Thyroid gland (tissue), 4 donors: ENCODE measurements around the gene RNF126. TPM values are rescaled to one million over a fixed set of nuclear protein-coding genes. Genes with fewer than 3 reads are reported as not detected.
A peak's percentile ranks its signal among the peaks of the same experiment; 100 is the strongest.
"Not testable (repeated sequence)": the region's sequence is repeated elsewhere in the genome, so short reads cannot be mapped to it uniquely, and the experiment has no call there.

Source experiments
- DNase-seq, 2 donors: peaks; one replicate each; pipeline ENCODE4 v3.0.0-alpha.2; 2019
- H3K27ac ChIP-seq, 3 donors: fragments of 200-600 bp; sonication (generic); 1 replicate in 2 of 3; 2 replicates in 1 of 3; pipeline ENCODE4 v1.5.1; 2016 to 2019; ENCODE audit warnings: mild to moderate bottlenecking in 1 of 3, moderate library complexity in 1 of 3
- H3K27me3 ChIP-seq: fragments of 200-600 bp; sonication (generic); one replicate; pipeline ENCODE4 v1.5.1; 2019
- H3K36me3 ChIP-seq, 2 donors: fragments of 200-600 bp; sonication (generic); one replicate each; pipeline ENCODE4 v1.5.1; 2016 to 2019
- H3K4me1 ChIP-seq, 2 donors: fragments of 200-600 bp; sonication (generic); one replicate each; pipeline ENCODE4 v1.5.1; 2017 to 2019
- H3K4me3 ChIP-seq, 3 donors: fragments of 200-600 bp; sonication (generic); replicated peaks in 1 of 3; 1 replicate in 2 of 3; 2 replicates in 1 of 3; pipeline ENCODE4 v1.5.1; 2016; ENCODE audit warnings: mild to moderate bottlenecking in 1 of 3
- H3K9me3 ChIP-seq: fragments of 200-600 bp; sonication (generic); one replicate; pipeline ENCODE4 v1.5.1; 2017
- CTCF ChIP-seq, 6 experiments: fragments of 200-600 bp in 3 of 6; fragments of 450-650 bp in 3 of 6; sonication (generic) in 3 of 6; IDR thresholded peaks; one replicate each; pipeline ENCODE4 v1.5.1; 2016 to 2019; ENCODE audit warnings: antibody characterized with exemption in 6 of 6, mild to moderate bottlenecking in 2 of 6, inconsistent platforms in 1 of 6, moderate library complexity in 1 of 6
- POLR2A ChIP-seq, 2 donors: fragments of 450-650 bp; IDR thresholded peaks; one replicate each; pipeline ENCODE4 v1.6.1; 2017; ENCODE audit warnings: antibody characterized with exemption in 2 of 2, mild to moderate bottlenecking in 2 of 2, moderate library complexity in 1 of 2
- WGBS, 2 donors: methylation state at CpG; one replicate each; pipeline ENCODE4 v1.1.5; 2017; 5-methylcytosine and 5-hydroxymethylcytosine counted together
- intact Hi-C: fragments of 100-400 bp; cut with DNase I; formaldehyde crosslinking; loops from one replicate; pipeline ENCODE4 v1.15.1; 2023
- total RNA-seq, 4 donors: library from RNA; depleted of rRNA; stranded (reverse); fragments of >200 nt; gene quantifications; one replicate each; pipeline ENCODE4 v1.2.3, GENCODE V29; 2016

The RNF126 gene
- total RNA-seq, 4 donors from 2014 or later, result 41.4 to 55.5 (median 53.5) TPM

- WGBS, 2 donors, result 28 to 34% methylated on average over 9 to 10 of the region's 31 CpGs
These were observed 13.0 kb upstream of the RNF126 start for GRCh38 chr19:676007-676338.

DNA sequence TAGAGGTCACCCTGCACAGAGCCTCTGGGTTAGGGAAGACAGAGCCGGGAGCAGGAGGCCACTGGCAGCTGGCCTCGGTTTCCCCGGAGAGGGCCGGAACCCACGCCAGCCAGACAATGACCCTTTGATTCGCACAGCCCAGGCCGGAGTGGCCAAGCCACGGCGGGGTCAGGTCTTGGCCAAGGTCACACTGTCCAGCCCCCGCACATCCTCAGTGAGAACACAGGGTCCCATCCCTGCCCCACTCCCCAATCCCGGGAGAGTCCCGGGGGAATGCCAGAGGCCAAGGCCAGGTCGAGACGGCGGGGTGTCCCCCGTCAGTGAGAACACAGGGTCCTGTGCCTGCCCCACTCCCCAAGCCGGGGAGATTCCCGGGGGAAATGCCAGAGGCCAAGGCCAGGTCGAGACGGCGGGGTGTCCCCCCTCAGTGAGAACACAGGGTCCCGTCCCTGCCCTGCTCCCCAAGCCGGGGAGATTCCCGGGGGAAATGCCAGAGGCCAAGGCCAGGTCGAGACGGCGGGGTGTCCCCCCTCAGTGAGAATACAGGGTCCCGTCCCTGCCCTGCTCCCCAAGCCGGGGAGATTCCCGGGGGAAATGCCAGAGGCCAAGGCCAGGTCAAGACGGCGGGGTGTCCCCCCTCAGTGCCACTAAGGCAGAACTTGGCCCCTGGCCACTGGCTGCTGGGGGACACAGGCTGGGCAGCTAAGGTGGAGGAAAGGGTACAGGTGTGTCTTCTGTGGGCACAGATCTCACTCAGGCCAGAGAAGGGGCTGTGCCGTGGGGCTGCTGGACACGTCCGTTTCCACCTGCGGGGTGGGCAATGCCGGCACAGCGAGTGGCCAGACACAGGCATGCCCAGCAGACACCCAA lies 11.5 kb upstream of the RNF126 start:
- Histone ChIP-seq H3K27ac (no peak overlapping the region), H3K9me3 (no peaks in the 10 kb centered on the region), H3K4me1 (peaks cover 15 to 31% of the 10 kb centered on the region in 2 donors), H3K4me3 (no peak overlapping the region), H3K36me3 (no peaks in the 10 kb centered on the region), H3K27me3 (no peaks in the 10 kb centered on the region)
- WGBS, 2 donors, result 65 to 69% methylated on average over 18 to 27 of the region's 38 CpGs
- TF ChIP-seq CTCF (IDR thresholded peaks at IDR 0.05), result no peak
- DNase-seq, result no peak
- intact Hi-C loops, result no loop called here

More at GRCh38 chr19:676007-676338, 13.0 kb upstream of the RNF126 start:
- no peaks in the 10 kb centered on the region for H3K36me3 ChIP-seq
- intact Hi-C loops, result no loop called here
- H3K27me3 ChIP-seq, result no peaks in the 10 kb centered on the region
- peak overlapping the region in 1 of 3 donors; percentile 30 for H3K27ac ChIP-seq
- TF ChIP-seq CTCF (IDR thresholded peaks at IDR 0.05) (no peak), POLR2A (IDR thresholded peaks at IDR 0.05) (no peak)
- peak overlapping the region in 1 of 3 donors; percentile 41 for H3K4me3 ChIP-seq
- no peaks in the 10 kb centered on the region for H3K9me3 ChIP-seq
- DNase-seq, result no peak
- H3K4me1 ChIP-seq, result peaks cover 17 to 35% of the 10 kb centered on the region in 2 donors

DNA sequence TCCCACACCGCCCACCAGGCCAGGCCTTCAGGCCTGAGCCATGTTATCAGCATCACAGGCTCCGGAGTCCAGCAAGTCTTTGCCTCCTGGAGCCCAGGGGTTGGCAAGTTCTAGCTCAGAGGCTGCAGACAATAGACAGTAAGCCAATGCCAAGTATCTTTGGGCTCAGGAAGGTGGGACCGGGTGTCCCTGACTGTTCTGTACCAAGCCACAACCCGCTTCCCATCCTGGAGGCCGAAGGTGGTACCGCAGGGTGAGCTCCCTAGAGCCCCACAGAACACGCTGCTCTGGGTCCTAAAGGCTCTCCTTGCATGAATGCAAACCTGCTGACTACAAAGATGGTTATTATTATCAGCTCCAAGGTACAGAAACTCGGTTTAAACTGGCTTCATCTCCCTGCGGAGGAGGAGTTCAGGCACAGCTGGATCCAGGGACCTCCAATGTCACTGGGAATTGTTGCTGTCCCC lies 7.6 kb upstream of the RNF126 start:
- no peaks in the 10 kb centered on the region for H3K9me3 ChIP-seq
- whole genome bisulfite sequencing, 2 donors, result 69 to 76% methylated on average over 8 to 9 of the region's 9 CpGs
- H3K36me3 ChIP-seq, result no peaks in the 10 kb centered on the region
- intact Hi-C loops, result no loop called here
- H3K4me3 ChIP-seq, result no peak overlapping the region
- H3K27ac ChIP-seq, result no peak overlapping the region
- TF ChIP-seq CTCF (IDR thresholded peaks at IDR 0.05), result no peak
- TF ChIP-seq POLR2A (IDR thresholded peaks at IDR 0.05), result no peak
- H3K4me1 ChIP-seq, result peaks cover 0 to 1% of the 10 kb centered on the region in 2 donors
- DNase-seq, result no peak
- no peaks in the 10 kb centered on the region for H3K27me3 ChIP-seq

- H3K36me3 ChIP-seq, H3K4me3 ChIP-seq, H3K27ac ChIP-seq, H3K27me3 ChIP-seq, intact Hi-C loops, H3K9me3 ChIP-seq, DNase-seq: not testable (repeated sequence)
- H3K4me1 ChIP-seq, result peaks cover 2 to 14% of the 10 kb centered on the region in 2 donors
- 63 to 65% methylated on average over 12 of the region's 12 CpGs for WGBS, 2 donors
These were observed 5.8 kb upstream of the RNF126 start for GRCh38 chr19:668675-669434.

GRCh38 chr19:666985-667573 lies 4.1 kb upstream of the RNF126 start:
- peaks cover 8 to 19% of the 10 kb centered on the region in 2 donors for H3K4me1 ChIP-seq
- DNase-seq, H3K4me3 ChIP-seq, H3K27ac ChIP-seq, H3K36me3 ChIP-seq, H3K9me3 ChIP-seq, intact Hi-C loops, H3K27me3 ChIP-seq: not testable (repeated sequence)
- 85 to 92% methylated on average over 11 to 31 of the region's 38 CpGs for WGBS, 2 donors
